ENCODE measurements around the gene SALL3.

- TF ChIP-seq GATA3 (IDR thresholded peaks at IDR 0.05; ENCODE audit: low read depth, low read length) (no peak), GATA2 (IDR thresholded peaks at IDR 0.05; ENCODE audit: low read depth, low read length) (no peak)
Measured at GRCh38 chr18:78994531-78994930, 14.9 kb downstream of the SALL3 start.

All from SH-SY5Y (cell line).